Thoracic aorta (tissue), 2 donors: ENCODE measurements around the gene GNAO1. TPM values are rescaled to one million over a fixed set of nuclear protein-coding genes. Genes with fewer than 3 reads are reported as not detected.

Experiments
- ATAC-seq: fragments of 150-250 bp; one replicate; pipeline ENCODE4 v1.8.0; 2017; ENCODE audit warnings: low read depth; ENCODE audit not compliant: insufficient number of reproducible peaks, low FRiP score
- DNase-seq: peaks from one replicate; pipeline ENCODE4 v3.0.0-alpha.2; 2020; ENCODE audit warnings: low spot score
- H3K27ac ChIP-seq, 2 donors: fragments of 200-600 bp; sonication (generic); 1 replicate in 1 of 2; 2 replicates in 1 of 2; pipeline ENCODE4 v1.5.1; 2016; ENCODE audit warnings: mild to moderate bottlenecking in 2 of 2, moderate library complexity in 2 of 2
- H3K27me3 ChIP-seq: fragments of 200-600 bp; sonication (generic); replicated peaks from 2 replicates; pipeline ENCODE4 v1.6.0; 2016; ENCODE audit warnings: mild to moderate bottlenecking; ENCODE audit not compliant: insufficient read depth
- H3K36me3 ChIP-seq: fragments of 200-600 bp; sonication (generic); one replicate; pipeline ENCODE4 v1.5.1; 2016
- H3K4me1 ChIP-seq, 2 donors: fragments of 200-600 bp; sonication (generic); 1 replicate in 1 of 2; 2 replicates in 1 of 2; pipeline versions ENCODE4 v1.5.1 to v1.6.0; 2016; ENCODE audit warnings: low read depth in 2 of 2, mild to moderate bottlenecking in 1 of 2; ENCODE audit not compliant: control insufficient read depth in 1 of 2
- H3K4me3 ChIP-seq: fragments of 200-600 bp; sonication (generic); 2 replicates; pipeline ENCODE4 v1.5.1; 2016; ENCODE audit warnings: mild to moderate bottlenecking
- H3K9me3 ChIP-seq: fragments of 200-600 bp; sonication (generic); 2 replicates; pipeline ENCODE4 v1.5.1; 2016
- CTCF ChIP-seq: fragments of 200-600 bp; sonication (generic); IDR thresholded peaks from one replicate; pipeline ENCODE4 v1.5.1; 2019; ENCODE audit warnings: antibody characterized with exemption
- total RNA-seq, 2 donors: library from RNA; depleted of rRNA; stranded (reverse); fragments of >200 nt; gene quantifications; one replicate each; pipeline versions ENCODE4 v1.1.0 to v1.2.3, GENCODE V29; 2016

GNAO1 gene
- total RNA-seq, 2 donors from 2014 or later, result 2.0 to 4.5 TPM

DNA sequence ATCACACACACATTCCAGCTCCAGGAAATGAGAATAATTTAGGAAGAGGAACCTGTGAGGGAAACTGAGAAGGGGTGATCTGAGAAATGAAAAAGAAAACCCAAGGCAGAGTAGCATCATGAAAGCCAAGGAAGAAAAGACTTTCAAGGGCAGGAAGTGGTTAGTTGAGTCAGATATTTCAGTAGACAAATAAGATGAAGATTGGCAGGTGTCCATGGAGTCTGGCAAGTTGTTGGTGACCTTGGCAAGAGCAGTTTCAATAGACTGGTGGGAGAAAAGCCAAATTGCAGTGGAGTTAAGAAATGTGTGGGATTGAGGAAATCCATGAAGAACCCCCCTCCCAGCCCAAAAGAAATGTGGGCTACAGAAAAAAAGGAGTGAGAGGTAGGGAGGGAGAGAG, 10.7 kb downstream of the GNAO1 start:
- H3K4me1 ChIP-seq, result peaks cover 0 to 8% of the 10 kb centered on the region in 2 donors
- no peak for ATAC-seq
- H3K27me3 ChIP-seq, result no peaks in the 10 kb centered on the region
- no peak overlapping the region for H3K27ac ChIP-seq
- TF ChIP-seq CTCF, result no peak
- H3K36me3 ChIP-seq, result no peaks in the 10 kb centered on the region
- no peaks in the 10 kb centered on the region for H3K9me3 ChIP-seq
- no peak for DNase-seq
- no peak overlapping the region for H3K4me3 ChIP-seq

GRCh38 chr16:56203052-56203451, 11.8 kb downstream of the GNAO1 start:
- no peak for TF ChIP-seq CTCF
- no peak overlapping the region for H3K27ac ChIP-seq
- ATAC-seq, result no peak

GRCh38 chr16:56204816-56205215, 13.5 kb downstream of the GNAO1 start:
- DNase-seq (no peak), ATAC-seq (no peak)
- Histone ChIP-seq H3K4me1 (peaks cover 0 to 8% of the 10 kb centered on the region in 2 donors), H3K27ac (no peak overlapping the region), H3K9me3 (no peaks in the 10 kb centered on the region), H3K4me3 (no peak overlapping the region), H3K36me3 (no peaks in the 10 kb centered on the region), H3K27me3 (no peaks in the 10 kb centered on the region)
- TF ChIP-seq CTCF, result no peak

More at GRCh38 chr16:56203052-56203451, 11.8 kb downstream of the GNAO1 start:
- no peaks in the 10 kb centered on the region for H3K36me3 ChIP-seq
- H3K27me3 ChIP-seq, result no peaks in the 10 kb centered on the region
- H3K4me3 ChIP-seq, result no peak overlapping the region
- H3K4me1 ChIP-seq, result peaks cover 0 to 8% of the 10 kb centered on the region in 2 donors
- no peaks in the 10 kb centered on the region for H3K9me3 ChIP-seq
- no peak for DNase-seq

DNA sequence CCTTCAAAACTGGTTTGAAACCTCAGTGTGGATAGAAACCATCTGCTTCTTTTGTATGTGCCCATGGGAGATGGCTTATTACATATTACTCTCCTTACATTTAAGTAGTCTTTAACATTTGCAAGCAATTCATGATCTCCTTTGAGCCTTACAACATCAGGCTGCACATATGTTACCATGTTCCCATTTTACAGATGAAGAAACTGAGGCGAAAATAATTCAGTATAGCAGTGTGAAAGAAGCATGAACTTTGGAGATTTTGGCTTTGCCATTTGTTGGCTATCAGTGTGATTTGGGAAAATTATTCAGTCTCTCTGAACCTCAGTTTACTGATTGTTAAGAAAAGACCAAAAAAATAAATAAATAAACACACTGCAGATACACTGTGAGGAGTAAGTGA, 15.7 kb downstream of the GNAO1 start:
- Histone ChIP-seq H3K27me3 (no peaks in the 10 kb centered on the region), H3K9me3 (no peaks in the 10 kb centered on the region), H3K4me1 (peaks cover 0 to 5% of the 10 kb centered on the region in 2 donors), H3K27ac (no peak overlapping the region), H3K4me3 (no peak overlapping the region), H3K36me3 (no peaks in the 10 kb centered on the region)
- DNase-seq, result no peak
- ATAC-seq, result no peak
- no peak for TF ChIP-seq CTCF

GRCh38 chr16:56207421-56207820, 16.1 kb downstream of the GNAO1 start:
- no peak overlapping the region for H3K4me3 ChIP-seq
- no peaks in the 10 kb centered on the region for H3K27me3 ChIP-seq
- no peak for TF ChIP-seq CTCF
- no peaks in the 10 kb centered on the region for H3K9me3 ChIP-seq
- DNase-seq (no peak), ATAC-seq (no peak)
- H3K4me1 ChIP-seq, result peaks cover 0 to under 1% of the 10 kb centered on the region in 2 donors
- H3K27ac ChIP-seq, result no peak overlapping the region
- H3K36me3 ChIP-seq, result no peaks in the 10 kb centered on the region
